GM19099 (cell line): ENCODE results near the gene ATP13A2.
A peak's percentile ranks its signal among the peaks of the same experiment; 100 is the strongest.

Source experiments
- POLR2A ChIP-seq: IDR thresholded peaks from 3 replicates; pipeline ENCODE4 v1.6.1; 2011; ENCODE audit warnings: low read depth; ENCODE audit not compliant: insufficient read length; ENCODE audit errors: extremely low read depth

ATP13A2 gene, protein sequence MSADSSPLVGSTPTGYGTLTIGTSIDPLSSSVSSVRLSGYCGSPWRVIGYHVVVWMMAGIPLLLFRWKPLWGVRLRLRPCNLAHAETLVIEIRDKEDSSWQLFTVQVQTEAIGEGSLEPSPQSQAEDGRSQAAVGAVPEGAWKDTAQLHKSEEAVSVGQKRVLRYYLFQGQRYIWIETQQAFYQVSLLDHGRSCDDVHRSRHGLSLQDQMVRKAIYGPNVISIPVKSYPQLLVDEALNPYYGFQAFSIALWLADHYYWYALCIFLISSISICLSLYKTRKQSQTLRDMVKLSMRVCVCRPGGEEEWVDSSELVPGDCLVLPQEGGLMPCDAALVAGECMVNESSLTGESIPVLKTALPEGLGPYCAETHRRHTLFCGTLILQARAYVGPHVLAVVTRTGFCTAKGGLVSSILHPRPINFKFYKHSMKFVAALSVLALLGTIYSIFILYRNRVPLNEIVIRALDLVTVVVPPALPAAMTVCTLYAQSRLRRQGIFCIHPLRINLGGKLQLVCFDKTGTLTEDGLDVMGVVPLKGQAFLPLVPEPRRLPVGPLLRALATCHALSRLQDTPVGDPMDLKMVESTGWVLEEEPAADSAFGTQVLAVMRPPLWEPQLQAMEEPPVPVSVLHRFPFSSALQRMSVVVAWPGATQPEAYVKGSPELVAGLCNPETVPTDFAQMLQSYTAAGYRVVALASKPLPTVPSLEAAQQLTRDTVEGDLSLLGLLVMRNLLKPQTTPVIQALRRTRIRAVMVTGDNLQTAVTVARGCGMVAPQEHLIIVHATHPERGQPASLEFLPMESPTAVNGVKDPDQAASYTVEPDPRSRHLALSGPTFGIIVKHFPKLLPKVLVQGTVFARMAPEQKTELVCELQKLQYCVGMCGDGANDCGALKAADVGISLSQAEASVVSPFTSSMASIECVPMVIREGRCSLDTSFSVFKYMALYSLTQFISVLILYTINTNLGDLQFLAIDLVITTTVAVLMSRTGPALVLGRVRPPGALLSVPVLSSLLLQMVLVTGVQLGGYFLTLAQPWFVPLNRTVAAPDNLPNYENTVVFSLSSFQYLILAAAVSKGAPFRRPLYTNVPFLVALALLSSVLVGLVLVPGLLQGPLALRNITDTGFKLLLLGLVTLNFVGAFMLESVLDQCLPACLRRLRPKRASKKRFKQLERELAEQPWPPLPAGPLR

DNA sequence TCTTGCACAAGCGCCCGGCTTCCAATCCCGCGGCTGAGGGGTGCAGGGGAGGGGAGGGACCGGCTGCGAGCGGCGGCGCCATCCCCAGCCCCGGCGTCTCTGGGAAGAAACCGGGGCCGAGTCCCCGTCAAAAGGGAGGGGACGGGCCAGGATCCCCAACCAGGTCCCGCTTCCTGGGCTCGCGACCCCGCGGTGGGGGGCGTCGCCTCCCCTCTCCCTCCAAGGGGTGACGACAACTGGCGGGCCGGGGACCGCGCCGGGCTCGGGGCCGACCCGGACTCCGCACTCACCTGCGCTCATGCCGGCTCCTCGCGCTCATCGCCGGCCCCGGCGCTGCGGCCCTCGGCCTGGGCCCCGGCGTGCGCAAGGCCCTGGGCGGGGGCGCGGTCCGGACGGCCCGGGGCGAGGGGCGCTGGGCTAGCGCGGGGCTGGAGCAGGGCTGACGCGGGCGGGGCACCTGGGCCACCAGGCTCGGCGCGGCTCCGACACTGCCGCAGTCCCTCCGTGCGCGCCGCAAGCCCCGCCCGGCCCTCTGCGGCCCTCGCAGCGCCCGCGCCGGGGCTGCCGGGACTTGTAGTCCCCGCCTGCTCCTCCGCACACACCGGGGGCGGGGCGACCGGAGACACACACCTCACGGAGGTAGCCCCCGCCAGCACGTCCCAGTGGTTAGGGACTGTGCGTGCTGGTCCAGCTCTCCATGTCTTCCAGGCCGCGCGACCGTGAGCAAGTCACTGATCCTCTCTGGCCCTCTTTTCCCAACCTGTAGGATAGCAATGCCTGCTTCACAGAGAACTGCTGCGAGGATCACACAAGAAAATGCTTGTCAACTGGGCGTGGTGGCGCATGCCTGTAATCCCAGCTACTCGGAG lies at the start of gene ATP13A2:
TSS of gene ATP13A2 (minus strand) at position 490 of the 869 bp plus-strand sequence. CDS start at position 300, 190 bp downstream.
- peak; percentile 41 for TF ChIP-seq POLR2A

DNA sequence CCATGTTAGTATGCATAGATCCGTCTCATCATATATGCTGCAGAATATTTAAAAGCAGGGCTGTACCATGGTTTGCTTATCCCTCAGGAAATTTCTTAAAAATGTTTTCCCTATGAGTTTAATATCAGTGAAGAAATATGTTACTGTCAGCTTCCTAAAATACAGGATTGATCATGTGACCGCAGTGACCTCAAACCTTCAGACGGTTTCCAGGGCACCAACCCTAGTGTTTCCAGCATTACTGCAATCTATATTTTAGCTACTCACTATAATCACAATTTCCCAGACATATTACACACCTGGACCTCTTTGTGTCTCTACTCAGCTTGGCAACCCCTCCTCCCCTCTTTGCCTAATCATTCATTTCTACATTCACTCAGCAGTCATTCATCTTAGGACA lies 49.8 kb upstream of the ATP13A2 start:
- no peak for TF ChIP-seq POLR2A

DNA sequence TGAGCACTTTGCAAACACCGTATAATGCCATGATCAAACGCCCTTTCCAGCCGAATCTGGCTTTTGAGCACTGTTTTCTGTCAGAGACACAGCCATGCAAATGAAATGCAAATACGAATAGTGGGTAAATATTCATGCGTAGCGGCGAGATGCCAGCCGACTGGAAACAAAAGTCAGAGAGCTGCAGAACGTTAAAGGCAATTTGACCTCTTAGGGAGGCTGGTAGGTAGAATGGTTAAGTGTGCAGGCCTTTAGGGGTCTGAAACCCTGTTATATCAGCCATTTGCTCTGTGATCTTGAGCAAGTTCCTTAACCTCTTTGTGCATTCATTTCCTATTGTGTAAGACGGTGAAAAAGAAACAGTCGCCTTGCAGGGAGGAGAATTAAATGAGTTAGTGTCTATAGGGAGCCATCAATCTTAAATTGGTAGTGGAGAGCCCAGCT lies 48.6 kb upstream of the ATP13A2 start:
- no peak for TF ChIP-seq POLR2A

GRCh38 chr1:17059391-17060305 lies 47.9 kb upstream of the ATP13A2 start:
- no peak for TF ChIP-seq POLR2A

DNA sequence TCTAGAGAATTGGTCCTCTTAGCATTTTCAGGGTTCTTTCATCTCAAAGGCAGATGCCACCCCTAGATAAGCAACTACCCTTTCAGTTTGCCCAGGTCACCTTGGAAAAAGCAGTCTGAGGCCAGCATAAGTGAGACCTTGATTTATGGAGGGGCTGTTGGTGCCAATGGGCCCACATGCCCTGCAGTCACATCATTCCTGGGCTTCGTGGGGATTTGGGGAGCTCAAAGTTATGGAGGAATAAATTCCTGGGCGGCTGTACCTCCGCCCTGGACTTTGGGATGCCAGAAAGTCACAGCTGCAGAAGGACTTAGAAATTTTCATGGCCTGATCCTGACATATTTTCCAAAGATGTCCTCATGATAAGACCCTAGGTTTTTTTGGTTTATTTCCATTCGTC lies 44.8 kb upstream of the ATP13A2 start:
- TF ChIP-seq POLR2A, result no peak

GRCh38 chr1:17055801-17056200 lies 44.1 kb upstream of the ATP13A2 start:
- no peak for TF ChIP-seq POLR2A

DNA sequence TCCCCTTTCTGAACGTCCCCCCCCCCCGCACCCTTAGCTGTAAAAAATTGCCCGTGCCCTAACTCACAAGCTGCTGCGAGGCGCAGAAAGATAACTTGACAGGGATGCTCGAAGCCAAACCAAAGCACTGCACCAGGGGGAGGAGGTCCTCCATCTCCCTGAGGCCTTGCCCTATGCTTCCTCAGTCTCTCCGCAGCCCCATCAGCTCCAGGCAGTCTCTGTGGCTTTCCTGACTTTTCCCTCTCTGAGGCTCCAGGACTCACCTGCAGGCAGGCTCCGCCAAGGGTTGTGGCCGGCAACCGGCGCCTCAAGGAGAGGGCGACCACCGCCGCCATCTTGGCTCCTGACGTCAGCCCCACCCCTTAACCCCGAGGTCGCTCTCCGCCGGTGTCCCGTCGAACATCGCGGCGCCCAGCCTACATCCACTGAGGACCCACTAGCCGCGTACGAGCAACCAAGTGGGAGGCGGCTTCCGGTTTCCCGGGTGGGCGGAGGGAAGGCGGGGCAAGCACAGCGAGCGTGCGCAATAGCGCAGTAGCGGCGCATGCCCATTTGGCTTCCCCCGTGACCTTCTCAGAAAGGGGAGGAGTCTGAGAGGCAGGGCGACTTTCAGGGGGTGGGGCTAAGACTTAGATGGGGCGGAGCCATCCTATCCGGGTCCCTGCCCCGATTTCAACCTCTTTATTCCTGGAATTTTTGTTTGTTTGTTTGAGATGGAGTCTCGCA lies 42.1 kb upstream of the ATP13A2 start, which contains the start of gene SDHB:
TSS of gene SDHB (minus strand) at position 348 of the 726 bp plus-strand sequence. CDS start at position 335, 13 bp downstream.
- TF ChIP-seq POLR2A, result peak; percentile 83

DNA sequence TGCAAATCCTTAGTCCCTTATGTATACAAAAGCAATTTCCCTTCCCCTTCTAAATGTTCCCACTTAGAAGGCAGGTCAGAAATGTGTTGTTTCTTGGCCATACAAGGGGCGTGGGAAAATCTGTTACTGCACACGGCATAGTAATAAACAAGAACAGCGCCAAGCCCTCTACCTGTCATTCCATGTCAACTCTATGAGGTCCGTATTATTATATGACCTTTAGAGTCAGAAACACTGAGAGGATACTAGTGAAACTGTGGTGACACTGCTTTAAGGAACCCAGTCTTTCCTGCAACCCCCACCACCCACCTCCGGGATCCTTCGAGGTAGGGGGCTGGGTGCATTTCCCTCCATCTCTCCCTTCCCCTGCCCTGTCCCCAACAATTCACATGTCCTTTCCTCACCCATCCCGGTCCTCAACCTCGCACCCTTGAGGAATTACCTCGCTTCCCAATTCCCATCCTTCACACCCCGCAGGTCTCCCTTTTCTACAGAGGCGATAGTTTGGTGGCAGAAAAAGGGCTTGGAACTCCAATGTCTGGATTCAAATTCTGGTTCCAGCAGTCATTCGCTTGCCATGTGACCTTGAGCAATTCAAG lies 41.5 kb upstream of the ATP13A2 start:
- no peak for TF ChIP-seq POLR2A

DNA sequence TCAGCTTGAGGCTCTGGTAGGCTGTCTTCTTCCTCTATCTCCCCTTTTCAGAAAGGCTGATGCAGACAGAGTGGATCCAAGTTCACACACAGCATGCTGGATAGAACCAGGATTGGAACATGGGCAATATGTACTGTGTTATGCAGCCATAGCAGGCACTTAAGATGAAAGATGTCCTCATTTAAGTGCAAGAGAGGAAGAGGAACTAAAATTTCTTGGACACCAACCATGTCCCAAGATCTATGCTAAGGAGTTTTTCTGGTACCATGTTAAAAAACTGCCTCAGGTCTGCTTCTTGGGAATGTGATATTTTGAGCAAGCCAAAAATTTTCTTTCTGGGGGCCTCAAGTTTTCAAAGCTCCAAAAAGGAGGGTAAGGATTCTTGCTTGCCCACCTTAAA lies 40.9 kb upstream of the ATP13A2 start:
- no peak for TF ChIP-seq POLR2A

DNA sequence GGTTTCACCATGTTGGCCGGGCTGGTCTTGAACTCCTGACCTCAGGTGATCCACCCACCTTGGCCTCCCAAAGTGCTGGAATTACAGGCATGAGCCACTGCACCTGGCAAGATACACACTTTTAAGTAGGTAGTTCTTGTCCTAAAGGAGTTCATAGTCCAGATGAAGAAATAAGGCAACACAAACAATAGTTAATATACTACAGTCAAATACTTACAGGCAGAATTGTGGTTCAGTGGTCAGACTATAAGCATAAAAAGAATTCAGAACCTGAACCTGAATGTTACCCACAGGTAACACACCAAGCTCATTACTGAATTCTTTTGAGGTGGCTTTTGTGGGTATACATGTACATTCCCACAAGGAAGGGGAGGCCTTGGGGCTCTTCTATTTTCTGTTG lies 40.3 kb upstream of the ATP13A2 start:
- TF ChIP-seq POLR2A, result no peak

GRCh38 chr1:17047924-17048323 lies 36.2 kb upstream of the ATP13A2 start:
- TF ChIP-seq POLR2A, result no peak

GRCh38 chr1:17046334-17046657 lies 34.6 kb upstream of the ATP13A2 start:
- TF ChIP-seq POLR2A, result no peak
